ENCODE results near the gene LGI1.

DNA sequence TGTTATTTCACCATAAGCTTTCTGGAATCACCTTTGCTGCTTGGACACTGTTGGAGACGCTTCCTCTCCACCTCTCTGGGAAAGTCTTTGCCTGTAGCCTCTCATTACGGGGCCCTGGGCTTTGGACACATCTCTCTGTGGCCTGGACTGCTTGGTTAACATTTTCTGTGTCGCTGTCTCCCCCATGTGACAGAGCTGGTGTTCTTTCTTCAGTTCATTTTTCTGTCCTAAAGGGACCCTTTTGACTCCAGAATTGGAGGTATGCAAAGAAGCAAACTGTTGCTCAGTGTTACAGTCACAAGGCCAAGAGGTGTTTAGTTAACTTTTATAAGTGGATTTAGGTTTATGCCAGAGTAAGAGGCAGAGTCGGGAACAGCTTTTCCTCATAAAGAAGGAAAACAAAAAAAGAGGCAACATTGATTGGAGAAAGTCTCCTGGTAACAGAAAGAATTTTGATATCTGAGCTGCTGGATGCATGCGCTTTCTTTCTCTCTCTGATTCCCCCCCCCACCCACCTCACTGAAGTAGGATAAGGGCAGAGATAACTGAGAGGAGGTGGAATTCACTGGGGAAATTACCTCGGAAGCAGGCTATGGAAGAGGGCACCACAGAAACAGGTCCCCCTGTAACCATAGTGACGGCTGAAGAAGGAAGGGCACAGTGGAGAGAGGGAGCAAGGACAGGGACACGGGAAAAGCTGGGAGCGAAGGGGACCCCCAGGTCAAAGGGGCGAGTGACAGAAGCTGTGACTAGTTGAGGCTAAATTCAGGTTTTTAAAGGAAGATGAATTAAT, 57.8 kb downstream of the LGI1 start:
- TF ChIP-seq EZH2phosphoT487 (conservative IDR thresholded peaks at IDR 0.05; ENCODE audit: low read length) (no peak), CTCF (IDR thresholded peaks at IDR 0.05; ENCODE audit: insufficient read depth, low read length, poor library complexity, severe bottlenecking) (no peak)

Data from SU-DHL-6 (cell line).